Activated naive CD4-positive, alpha-beta T cell treated with anti-CD3 and anti-CD28 coated beads, Interleukin-2, amount 50 U/mL, for 72 hours (primary cell): ENCODE results near the gene STPG3. TPM values are rescaled to one million over a fixed set of nuclear protein-coding genes. Genes with fewer than 3 reads are reported as not detected.
A peak's percentile ranks its signal among the peaks of the same experiment; 100 is the strongest.

Source experiments
- ATAC-seq, 2 donors: fragments of 150-1000 bp; cut with Tn5 transposase; 2 replicates each; pipeline ENCODE4 v1.10.0; 2021; ENCODE audit warnings: mild to moderate bottlenecking in 2 of 2, moderate library complexity in 2 of 2
- DNase-seq, 2 donors: peaks; one replicate each; pipeline ENCODE4 v3.0.0; 2021 to 2022; ENCODE audit warnings: low spot score in 2 of 2
- H3K27ac Mint-ChIP-seq, 2 donors: one replicate each; pipeline ENCODE4 v1.8.0; 2022; ENCODE audit warnings: mild to moderate bottlenecking in 2 of 2, mixed read lengths in 2 of 2
- H3K36me3 Mint-ChIP-seq, 2 donors: one replicate each; pipeline ENCODE4 v1.8.0; 2022; ENCODE audit warnings: mixed read lengths in 2 of 2
- H3K9me3 Mint-ChIP-seq, 2 donors: one replicate each; pipeline ENCODE4 v1.8.0; 2022; ENCODE audit warnings: mixed read lengths in 2 of 2
- total RNA-seq, 2 donors: library from RNA; stranded (reverse); gene quantifications; one replicate each; pipeline ENCODE4 v1.2.3, GENCODE V29; 2022

Gene STPG3
- total RNA-seq, 2 donors from 2014 or later = not detected

DNA sequence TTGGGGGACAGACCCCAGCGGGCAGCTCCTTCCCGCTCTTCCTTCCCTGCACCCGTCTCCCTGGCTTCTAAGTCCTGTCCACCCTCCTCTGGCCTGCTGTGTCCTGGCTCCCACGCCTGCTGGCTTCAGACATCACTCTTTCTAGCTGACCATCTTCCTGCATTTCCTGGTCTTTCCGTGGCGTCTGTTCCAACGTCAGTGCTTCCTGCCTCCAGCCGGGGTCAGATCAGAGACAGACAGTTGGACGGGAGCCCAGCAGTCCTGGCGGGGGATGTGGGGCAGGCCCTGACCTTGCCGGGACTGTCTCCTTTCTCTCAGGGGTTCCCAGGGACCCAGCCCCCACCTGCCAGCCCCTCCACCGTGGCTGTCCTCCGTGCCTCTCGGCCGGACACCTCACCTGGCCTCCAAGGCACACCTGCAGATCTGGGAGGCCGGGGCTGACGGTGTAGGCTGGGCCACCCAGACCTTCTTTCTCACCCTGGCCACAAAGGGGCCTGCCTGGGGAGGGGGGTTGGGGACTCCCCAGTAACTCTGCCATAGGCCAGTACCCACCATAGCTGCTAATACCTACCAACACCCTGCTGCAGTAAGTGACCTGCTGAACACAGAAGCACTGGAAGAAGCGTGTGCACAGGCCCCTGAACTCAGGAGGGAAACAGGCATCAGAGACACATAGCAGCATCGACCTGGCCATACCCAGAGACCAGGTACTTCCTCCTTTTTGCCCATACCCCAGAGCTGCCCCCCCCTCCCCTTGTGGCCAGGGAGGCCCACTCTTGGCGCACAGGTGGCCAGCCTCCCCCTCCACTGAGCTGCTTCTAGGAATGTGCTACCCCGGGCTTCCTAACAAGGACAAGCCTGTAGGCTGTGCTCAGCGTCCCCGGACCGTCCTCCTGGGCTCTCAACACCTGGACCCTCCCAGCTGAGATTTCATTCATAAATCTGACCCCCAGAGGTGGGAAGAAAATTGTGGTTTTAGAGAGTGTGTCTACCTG, 45.9 kb downstream of the STPG3 start:
- DNase-seq = no peak
- H3K36me3 Mint-ChIP-seq = no peaks in the 10 kb centered on the region
- no peak overlapping the region for H3K27ac Mint-ChIP-seq
- no peaks in the 10 kb centered on the region for H3K9me3 Mint-ChIP-seq
- ATAC-seq = no peak

GRCh38 chr9:137297966-137298365, 46.9 kb downstream of the STPG3 start:
- ATAC-seq = no peak
- DNase-seq = no peak
- no peak overlapping the region for H3K27ac Mint-ChIP-seq
- no peaks in the 10 kb centered on the region for H3K9me3 Mint-ChIP-seq
- no peaks in the 10 kb centered on the region for H3K36me3 Mint-ChIP-seq

DNA sequence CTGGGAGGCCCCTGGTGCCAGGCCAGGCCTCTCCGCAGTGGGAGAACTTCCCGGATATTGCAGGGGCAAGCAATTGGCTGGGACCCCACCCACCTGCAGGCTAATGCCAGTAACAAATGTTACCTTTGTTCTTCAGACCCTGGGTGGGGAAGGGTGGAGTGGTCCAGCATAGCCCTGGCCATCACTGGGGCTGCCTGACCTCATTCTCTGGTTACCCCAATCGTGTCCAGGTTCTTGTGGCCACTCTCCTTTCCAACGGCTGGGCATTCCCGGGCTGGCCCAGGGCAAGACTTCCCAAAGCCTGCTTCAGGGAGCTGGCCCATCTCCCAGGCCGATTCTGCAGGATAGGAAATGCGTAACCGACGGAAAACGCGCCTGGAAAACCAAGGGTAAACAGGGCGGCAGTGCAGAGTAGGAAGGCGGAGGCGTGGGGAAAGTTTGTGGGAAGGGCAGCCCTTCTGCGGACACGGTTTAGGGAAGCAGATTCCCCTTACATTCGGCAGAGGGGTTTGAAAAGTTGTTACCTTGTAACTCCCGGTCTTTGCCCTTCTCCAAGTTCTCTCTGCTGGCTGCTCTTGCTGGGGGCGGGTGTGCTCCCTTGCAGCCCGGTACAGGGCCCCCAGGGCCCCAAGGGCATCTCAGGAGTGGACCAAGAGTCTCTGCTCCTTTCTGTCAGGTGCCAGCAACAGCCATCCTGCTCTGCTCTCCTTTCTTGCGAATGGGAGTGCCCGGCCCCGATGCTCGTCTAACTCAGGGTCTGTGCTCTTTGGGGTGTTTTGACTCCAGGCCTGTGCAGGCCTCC, 47.5 kb downstream of the STPG3 start:
- Mint-ChIP-seq H3K9me3 (no peaks in the 10 kb centered on the region), H3K27ac (no peak overlapping the region), H3K36me3 (no peaks in the 10 kb centered on the region)
- ATAC-seq = no peak
- DNase-seq = no peak

GRCh38 chr9:137299203-137299565, 48.1 kb downstream of the STPG3 start:
- DNase-seq = no peak
- no peak overlapping the region for H3K27ac Mint-ChIP-seq
- no peaks in the 10 kb centered on the region for H3K9me3 Mint-ChIP-seq
- no peaks in the 10 kb centered on the region for H3K36me3 Mint-ChIP-seq
- ATAC-seq = no peak

- no peaks in the 10 kb centered on the region for H3K36me3 Mint-ChIP-seq
- DNase-seq = no peak
- no peak overlapping the region for H3K27ac Mint-ChIP-seq
- ATAC-seq = no peak
- no peaks in the 10 kb centered on the region for H3K9me3 Mint-ChIP-seq
These were observed 48.9 kb downstream of the STPG3 start for GRCh38 chr9:137299938-137300337.

- Mint-ChIP-seq H3K9me3 (no peaks in the 10 kb centered on the region), H3K27ac (peak overlapping the region in 1 of 2 donors; percentile 62), H3K36me3 (no peaks in the 10 kb centered on the region)
- ATAC-seq (no peak), DNase-seq (no peak)
These were observed 49.5 kb downstream of the STPG3 start for GRCh38 chr9:137300567-137301080.

DNA sequence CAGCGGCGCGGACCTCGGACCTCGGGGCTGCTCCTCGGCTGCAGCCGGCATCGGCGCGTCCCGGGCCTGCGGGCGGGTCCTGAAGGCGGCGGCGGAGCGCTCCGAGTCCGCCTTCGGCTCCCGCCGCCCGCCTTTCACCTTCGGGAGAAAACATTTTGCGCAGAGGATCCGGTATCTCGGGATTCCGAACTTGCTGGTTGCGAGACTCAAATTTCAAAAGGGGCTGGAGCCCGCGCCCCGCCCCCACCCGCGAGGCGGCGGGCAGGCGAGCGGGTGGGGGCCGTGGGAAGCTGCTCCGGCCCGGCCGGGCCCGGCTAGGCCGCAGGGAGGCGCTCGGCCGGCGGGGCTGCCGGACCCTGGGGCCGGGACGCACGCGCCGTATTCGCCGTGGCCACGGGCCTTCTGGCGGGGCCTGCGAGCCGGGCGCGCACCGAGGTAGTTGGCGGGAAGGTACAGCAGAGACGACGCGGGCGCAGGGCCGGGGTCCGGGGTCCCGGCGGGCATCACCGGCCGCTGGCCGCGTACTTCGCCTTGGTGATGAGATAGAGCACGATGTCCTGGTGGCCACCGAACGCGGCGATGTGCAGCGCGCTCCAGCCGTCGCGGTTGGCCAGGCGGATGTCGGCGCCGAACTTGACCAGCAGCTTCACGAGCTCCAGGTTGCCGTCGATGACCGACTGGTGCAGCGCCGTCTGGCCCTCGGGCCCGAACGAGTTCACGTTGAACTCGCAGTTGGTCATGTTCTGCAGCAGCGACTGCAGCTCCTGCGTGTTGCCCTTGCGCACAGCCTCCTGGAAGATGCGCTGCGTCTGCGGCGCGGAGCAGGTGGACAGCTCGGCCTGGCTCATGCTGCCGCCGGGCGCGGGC, 50.2 kb downstream of the STPG3 start:
- peak; percentile 51 to 60 for DNase-seq
- ATAC-seq = peak; percentile 23 to 38
- Mint-ChIP-seq H3K36me3 (no peaks in the 10 kb centered on the region), H3K27ac (no peak overlapping the region), H3K9me3 (no peaks in the 10 kb centered on the region)

DNA sequence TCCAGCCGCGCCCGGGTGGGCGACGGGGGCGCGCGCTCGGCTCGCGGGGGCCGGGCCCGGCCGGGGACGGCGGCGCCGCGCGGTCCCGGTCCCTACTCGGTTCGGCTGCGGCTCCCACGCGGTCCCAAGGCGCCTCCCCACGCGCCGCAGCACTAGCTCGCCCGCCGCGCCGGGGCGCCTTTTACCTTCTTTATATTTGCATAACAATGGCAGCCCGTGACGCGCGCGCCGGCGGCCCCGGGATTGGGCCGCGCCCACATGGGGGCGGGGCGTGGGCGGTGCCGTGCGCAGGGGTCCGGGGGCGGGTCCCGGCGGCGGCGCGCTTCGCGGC, 51.0 kb downstream of the STPG3 start, which contains the start of gene NRARP:
Gene NRARP, minus strand, starts transcription at position 154 of the 331 bp plus-strand sequence. CDS start 343 bp downstream, outside the sequence.
- no peaks in the 10 kb centered on the region for H3K9me3 Mint-ChIP-seq
- DNase-seq (peak; percentile 87 to 96), ATAC-seq (peak; percentile 78 to 82)
- H3K27ac Mint-ChIP-seq = no peak within 1 kb of the TSS
- no peaks in the 10 kb centered on the region for H3K36me3 Mint-ChIP-seq

GRCh38 chr9:137302449-137303150, 51.5 kb downstream of the STPG3 start:
- H3K36me3 Mint-ChIP-seq = no peaks in the 10 kb centered on the region

More at GRCh38 chr9:137302449-137303150, 51.5 kb downstream of the STPG3 start:
- no peaks in the 10 kb centered on the region for H3K9me3 Mint-ChIP-seq
- no peak for DNase-seq
- no peak overlapping the region for H3K27ac Mint-ChIP-seq
- ATAC-seq = peak; percentile 50 to 52

Other genes with a start within 250 kb of the STPG3 start
- gene ABCA2, start 223.0 kb upstream of the STPG3 start, total RNA-seq = 10 to 100 TPM; 17.8 to 21.9 TPM
- 1 to 10 TPM; 1.4 to 1.6 TPM for gene FUT7, start 219.2 kb upstream of the STPG3 start, total RNA-seq
- gene NPDC1, start 205.1 kb upstream of the STPG3 start, total RNA-seq = 10 to 100 TPM; 29.4 to 34.2 TPM
- under 1 TPM in 1 of 2 donors, not detected in 1; 0.27 TPM for gene ENTPD2, start 197.2 kb upstream of the STPG3 start, total RNA-seq
- gene SAPCD2, start 180.7 kb upstream of the STPG3 start, total RNA-seq = 10 to 100 TPM in 1 of 2 donors, 1 to 10 TPM in 1; 3.5 to 13.3 TPM
- gene UAP1L1, start 173.8 kb upstream of the STPG3 start, total RNA-seq = 10 to 100 TPM in 1 of 2 donors, 1 to 10 TPM in 1; 7.5 to 28.2 TPM
- 10 to 100 TPM; 23.8 to 41.4 TPM for gene MAN1B1, start 164.3 kb upstream of the STPG3 start, total RNA-seq
- gene DPP7, start 136.6 kb upstream of the STPG3 start, total RNA-seq = 100 to 1,000 TPM; 172 to 236 TPM
- gene GRIN1, start 112.1 kb upstream of the STPG3 start, total RNA-seq = under 1 TPM in 1 of 2 donors, not detected in 1; 0.10 TPM
- gene LRRC26, start 81.2 kb upstream of the STPG3 start, total RNA-seq = not detected
- gene TMEM210, start 79.2 kb upstream of the STPG3 start, total RNA-seq = not detected
- gene ANAPC2, start 62.7 kb upstream of the STPG3 start, total RNA-seq = 10 to 100 TPM; 48.1 to 68.3 TPM
- 10 to 100 TPM; 37.1 to 64.0 TPM for gene SSNA1, start 62.6 kb upstream of the STPG3 start, total RNA-seq
- 1 to 10 TPM; 5.7 to 7.3 TPM for gene TPRN, start 50.5 kb upstream of the STPG3 start, total RNA-seq
- 10 to 100 TPM; 15.3 to 27.1 TPM for gene TMEM203, start 45.6 kb upstream of the STPG3 start, total RNA-seq
- gene NDOR1, start 45.6 kb upstream of the STPG3 start, total RNA-seq = 10 to 100 TPM; 31.7 to 48.5 TPM
- 1 to 10 TPM; 3.1 to 9.4 TPM for gene RNF208, start 29.0 kb upstream of the STPG3 start, total RNA-seq
- gene CYSRT1, start 26.1 kb upstream of the STPG3 start, total RNA-seq = under 1 TPM; 0.34 to 0.64 TPM
- gene RNF224, start 23.8 kb upstream of the STPG3 start, total RNA-seq = not detected
- under 1 TPM in 1 of 2 donors, not detected in 1; 0.12 TPM for gene SLC34A3, start 20.4 kb upstream of the STPG3 start, total RNA-seq
- 100 to 1,000 TPM; 277 to 307 TPM for gene TUBB4B, start 10.0 kb upstream of the STPG3 start, total RNA-seq
- 10 to 100 TPM; 57.6 to 58.4 TPM for gene NELFB, start 4.0 kb downstream of the STPG3 start, total RNA-seq
- 1 to 10 TPM; 2.6 to 8.8 TPM for gene TOR4A, start 26.4 kb downstream of the STPG3 start, total RNA-seq
- 1 to 10 TPM in 1 of 2 donors, under 1 TPM in 1; 0.61 to 3.1 TPM for gene NRARP, start 51.0 kb downstream of the STPG3 start, total RNA-seq
- gene EXD3, start 171.9 kb downstream of the STPG3 start, total RNA-seq = 10 to 100 TPM in 1 of 2 donors, 1 to 10 TPM in 1; 7.9 to 14.8 TPM
- 1 to 10 TPM in 1 of 2 donors, not detected in 1; 1.5 TPM for gene NOXA1, start 172.1 kb downstream of the STPG3 start, total RNA-seq
- gene ENTPD8, start 190.1 kb downstream of the STPG3 start, total RNA-seq = not detected
- 10 to 100 TPM; 12.0 to 61.3 TPM for gene NSMF, start 208.0 kb downstream of the STPG3 start, total RNA-seq